Right lung (tissue), 5 donors: ENCODE results near the gene PLA2G15. TPM values are rescaled to one million over a fixed set of nuclear protein-coding genes. Genes with fewer than 3 reads are reported as not detected.

ENCODE experiments used
- DNase-seq, 2 donors: peaks; one replicate each; pipeline ENCODE4 v3.0.0-alpha.2; 2013
- polyA plus RNA-seq, 5 donors: library from polyadenylated mRNA; unstranded; fragments of 120-200 nt; gene quantifications; one replicate each; pipeline versions ENCODE4 v1.2.1 to v1.2.3, GENCODE V29; 2013; ENCODE audit warnings: inconsistent platforms in 1 of 5, low replicate concordance in 1 of 5; ENCODE audit not compliant: insufficient read length in 5 of 5, insufficient read depth in 1 of 5

The PLA2G15 gene
- polyA plus RNA-seq, 5 donors, result 10.0 to 14.0 (median 11.0) TPM

- DNase-seq, result no peak
Measured at GRCh38 chr16:68250951-68251350, 5.8 kb downstream of the PLA2G15 start.

- no peak for DNase-seq
Measured at GRCh38 chr16:68251832-68252231, 6.7 kb downstream of the PLA2G15 start.

GRCh38 chr16:68252383-68252782 lies 7.2 kb downstream of the PLA2G15 start:
- no peak for DNase-seq

DNA sequence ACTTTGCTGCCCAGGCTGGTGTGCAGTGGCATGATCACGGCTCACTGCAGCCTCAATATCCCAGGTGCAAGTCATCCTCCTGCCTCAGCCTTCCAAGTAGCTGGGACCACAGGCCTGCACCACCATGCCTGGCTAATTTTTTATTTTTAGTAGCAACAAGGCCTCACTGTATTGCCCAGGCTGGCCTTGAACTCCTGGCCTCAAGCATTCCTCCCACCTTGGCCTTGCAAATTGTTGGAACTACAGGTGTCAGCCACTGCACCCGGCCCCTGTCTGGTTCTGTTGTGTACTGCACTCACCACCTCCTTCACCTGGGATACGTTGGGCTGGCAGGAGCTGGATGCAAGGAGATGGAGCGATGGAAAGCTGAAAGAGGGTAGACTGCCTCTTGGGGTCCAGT lies 8.5 kb downstream of the PLA2G15 start:
- no peak for DNase-seq

DNA sequence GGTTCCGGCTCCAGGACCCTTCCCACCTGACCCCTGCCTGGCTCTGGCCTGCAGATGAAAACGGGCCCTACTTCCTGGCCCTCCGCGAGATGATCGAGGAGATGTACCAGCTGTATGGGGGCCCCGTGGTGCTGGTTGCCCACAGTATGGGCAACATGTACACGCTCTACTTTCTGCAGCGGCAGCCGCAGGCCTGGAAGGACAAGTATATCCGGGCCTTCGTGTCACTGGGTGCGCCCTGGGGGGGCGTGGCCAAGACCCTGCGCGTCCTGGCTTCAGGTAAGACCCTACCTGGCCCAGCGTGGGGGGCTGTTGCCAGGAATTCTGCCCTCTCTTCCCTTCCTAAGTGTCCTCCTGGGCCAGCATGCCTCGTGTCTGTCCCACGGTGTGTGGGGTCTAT lies 10.5 kb downstream of the PLA2G15 start:
- DNase-seq, result no peak

GRCh38 chr16:68257251-68257905 lies 12.2 kb downstream of the PLA2G15 start:
- no peak for DNase-seq

- no peak for DNase-seq
Measured at GRCh38 chr16:68257906-68258800, 13.0 kb downstream of the PLA2G15 start.

- DNase-seq, result no peak
Measured at GRCh38 chr16:68259007-68259825, 14.0 kb downstream of the PLA2G15 start.

GRCh38 chr16:68263559-68264127 lies 18.5 kb downstream of the PLA2G15 start:
- no peak for DNase-seq

DNA sequence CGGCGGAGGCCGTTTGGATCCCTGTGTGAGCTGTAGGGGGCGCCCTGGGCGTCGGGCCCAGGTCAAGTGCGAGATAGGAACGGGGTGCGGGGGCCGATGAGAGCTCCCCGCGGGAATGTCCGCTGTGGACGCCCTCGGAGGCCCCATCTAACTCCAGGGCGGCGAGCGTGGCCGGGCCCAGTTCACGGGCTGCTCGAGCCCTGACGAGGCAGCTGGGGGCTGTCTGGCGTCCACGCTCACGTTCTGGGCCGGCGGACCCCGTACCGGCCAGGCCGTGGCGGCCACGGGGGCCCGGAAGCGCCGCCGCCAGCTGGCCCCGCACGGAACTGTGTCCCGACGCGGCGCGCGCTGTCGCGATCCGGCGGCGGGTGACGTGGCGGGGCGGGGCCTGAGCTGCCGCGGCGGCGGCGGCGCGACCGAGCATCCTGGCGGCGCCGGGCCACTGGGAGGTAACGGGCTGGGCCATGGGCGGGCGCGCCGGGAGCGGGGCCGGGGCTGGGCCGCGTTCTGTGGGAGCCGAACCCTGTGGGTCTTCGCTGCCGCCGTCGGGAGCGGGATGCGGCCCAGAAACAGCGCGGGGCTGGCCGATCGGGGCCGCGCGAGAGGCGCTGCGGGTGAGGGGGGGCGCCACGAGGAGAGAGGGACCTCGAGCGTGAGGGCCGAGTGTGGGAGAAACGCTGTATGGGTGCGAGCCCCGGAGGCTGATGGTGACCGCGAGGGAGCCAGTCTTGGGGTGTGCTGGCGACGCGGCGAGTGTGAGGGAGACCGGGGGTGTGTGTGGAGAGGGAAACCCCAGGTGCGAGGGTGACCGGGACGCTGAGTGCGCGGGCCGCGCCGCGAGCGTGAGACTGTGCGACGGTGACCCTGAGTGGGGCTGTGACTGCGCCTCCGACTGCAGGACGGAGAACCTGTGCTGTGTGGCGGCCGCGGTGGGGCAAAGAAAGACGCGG lies 19.2 kb downstream of the PLA2G15 start, which contains the start of gene SLC7A6:
Gene SLC7A6 (plus strand): TSS at position 399 of the 950 bp plus-strand sequence. CDS start 10,201 bp downstream, outside the sequence.
- DNase-seq, result peak; percentile 43 to 51

DNA sequence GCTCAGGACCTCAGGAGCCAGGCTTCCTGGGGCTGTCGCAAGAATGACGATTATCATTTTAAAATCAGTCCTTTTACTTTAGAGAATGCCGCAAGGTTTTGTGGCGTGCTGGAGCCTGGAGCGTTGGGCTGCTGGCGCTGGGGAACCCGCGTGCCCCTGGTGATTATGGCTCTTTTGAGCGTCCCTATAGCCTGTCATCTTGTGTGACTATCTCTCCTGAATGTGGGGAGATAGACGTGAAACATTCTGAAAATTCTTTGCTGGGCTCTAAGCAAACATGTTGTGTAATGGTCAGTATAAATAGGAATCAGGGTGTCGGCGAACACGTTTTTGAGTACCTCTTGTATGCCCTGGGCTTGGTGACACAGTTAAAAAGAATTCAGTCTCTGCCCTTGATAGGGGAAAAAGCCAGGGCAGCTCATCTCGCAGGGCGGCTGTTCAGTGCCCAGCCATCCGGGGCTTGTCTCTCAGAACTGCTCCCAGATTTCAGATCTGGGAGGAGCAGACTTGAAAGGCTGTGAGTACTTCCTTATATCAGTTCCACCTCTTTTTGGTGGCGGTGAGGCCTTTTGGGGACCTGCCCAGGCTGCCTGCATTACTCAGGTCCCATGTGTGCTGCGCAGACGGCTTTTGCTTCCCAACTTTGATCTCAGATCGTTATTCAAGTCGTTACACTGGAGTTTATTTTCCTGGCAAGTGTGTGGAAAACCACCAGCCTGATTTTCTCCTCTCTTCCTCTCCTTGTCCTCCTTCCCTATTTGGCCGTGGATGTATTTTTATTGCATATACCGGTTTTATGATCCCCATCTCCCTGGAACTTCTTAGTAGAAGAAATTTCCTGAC lies 20.1 kb downstream of the PLA2G15 start:
- DNase-seq, result peak; percentile 33 to 39

DNA sequence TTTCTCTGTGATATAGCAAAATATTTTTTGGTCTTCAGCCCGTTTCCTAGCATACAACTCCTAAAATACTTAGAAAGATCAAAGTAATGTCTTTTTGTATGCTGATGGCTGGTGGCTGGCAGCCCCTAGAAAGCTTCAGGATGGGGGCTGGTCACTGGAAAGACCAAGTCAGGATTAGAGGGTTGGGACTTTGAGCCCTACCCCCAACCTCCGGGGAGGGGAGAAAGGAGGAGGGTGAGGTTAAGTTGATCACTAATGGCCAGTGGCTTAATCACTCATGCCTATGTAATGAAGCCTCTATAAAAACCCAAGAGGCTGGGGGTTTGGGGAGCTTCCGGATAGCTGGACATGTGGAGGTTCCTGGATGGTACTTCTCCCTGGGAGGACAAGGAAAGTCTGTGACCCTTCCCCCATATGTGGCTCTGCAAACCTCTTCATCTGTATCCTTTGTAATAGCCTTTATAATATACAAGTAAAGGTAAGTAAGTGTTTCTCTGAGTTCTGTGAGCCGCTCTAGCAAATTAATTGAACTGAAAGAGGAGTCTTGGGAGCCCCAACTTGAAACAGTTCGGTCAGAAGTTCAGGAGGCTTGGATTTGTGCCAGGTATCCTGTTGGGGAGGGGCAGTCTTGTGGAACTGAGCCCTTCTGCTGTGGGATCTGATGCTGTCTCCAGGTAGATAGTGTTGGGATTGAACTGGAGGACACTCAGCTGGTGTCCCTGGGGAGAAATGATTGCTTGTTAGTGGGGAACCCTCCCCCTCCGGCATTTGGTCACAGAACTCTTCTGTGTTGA lies 22.6 kb downstream of the PLA2G15 start:
- no peak for DNase-seq

DNA sequence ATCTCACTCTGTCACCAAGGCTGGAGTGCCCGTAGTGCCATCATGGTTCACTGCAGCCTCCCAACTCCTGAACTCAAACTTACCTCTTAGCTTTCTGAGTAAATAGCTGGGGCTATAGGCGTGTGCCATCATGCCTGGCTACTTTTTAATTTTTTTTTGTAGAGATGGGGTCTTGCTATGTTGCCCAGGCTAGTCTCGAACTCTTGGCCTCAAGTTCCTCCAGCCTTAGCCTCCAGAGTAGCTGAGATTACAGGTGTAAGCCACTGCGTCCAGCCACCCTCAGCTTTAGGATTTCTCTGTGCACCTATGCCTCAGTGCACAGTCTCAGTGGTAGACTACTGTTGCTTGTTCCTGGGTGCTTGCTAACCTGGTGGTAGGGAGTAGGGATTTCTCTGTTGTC lies 24.6 kb downstream of the PLA2G15 start:
- no peak for DNase-seq

- DNase-seq, result no peak
Measured at GRCh38 chr16:68270353-68270752, 25.2 kb downstream of the PLA2G15 start.

- no peak for DNase-seq
Measured at GRCh38 chr16:68272507-68273209, 27.5 kb downstream of the PLA2G15 start.

DNA sequence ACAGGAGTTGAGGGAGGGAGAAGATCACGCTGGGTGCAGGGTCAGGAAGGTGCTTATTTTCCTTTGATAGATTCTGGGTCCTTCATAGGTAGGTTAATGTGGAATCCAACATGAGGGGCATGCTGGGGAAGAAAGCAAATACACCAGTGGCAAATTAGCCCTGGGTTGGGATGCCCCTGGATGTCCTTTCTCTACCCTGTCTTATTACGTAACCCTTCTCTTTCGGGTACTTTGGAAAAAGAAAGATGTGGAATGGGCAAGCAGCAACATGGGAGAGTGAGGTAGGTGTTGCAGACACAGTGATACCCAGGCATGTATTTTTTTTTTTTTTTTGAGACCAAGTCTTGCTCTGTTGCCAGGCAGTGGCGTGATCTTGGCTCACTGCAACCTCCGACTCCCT lies 28.3 kb downstream of the PLA2G15 start:
- no peak for DNase-seq

DNA sequence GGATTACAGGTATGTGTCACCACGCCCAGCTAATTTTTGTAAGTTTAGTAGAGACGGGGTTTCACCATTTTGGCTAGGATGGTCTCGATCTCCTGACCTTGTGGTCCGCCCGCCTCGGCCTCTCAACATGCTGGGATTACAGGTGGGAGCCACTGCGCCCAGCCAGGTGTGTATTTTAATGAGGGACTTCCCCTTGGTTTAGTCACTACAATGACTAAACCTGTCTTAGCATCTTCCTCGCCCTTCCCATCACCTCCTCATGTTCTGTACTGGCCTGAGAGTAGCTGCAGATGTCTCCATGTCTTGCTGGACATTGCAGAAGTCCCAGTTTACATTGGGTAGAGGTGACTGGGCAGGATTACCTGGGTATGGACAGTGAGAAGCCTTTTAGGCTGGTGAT lies 28.7 kb downstream of the PLA2G15 start:
- DNase-seq, result no peak

GRCh38 chr16:68274441-68274840 lies 29.3 kb downstream of the PLA2G15 start:
- no peak for DNase-seq
